ENCODE data around the gene ME3.
"Not testable (repeated sequence)": the region's sequence is repeated elsewhere in the genome, so short reads cannot be mapped to it uniquely, and the experiment has no call there.

The ME3 gene

GRCh38 chr11:86537541-86538222 is 134.7 kb downstream of the ME3 start:
- no peak overlapping the region for H3K4me3 ChIP-seq (ENCODE audit: extremely low read depth, insufficient read depth, low read length, poor library complexity, severe bottlenecking)
- H3K27ac ChIP-seq (ENCODE audit: low read depth, low read length, severe bottlenecking), result no peak overlapping the region
- H3K36me3 ChIP-seq (ENCODE audit: control insufficient read depth, insufficient read depth, low read length), result no peaks in the 10 kb centered on the region
- H3K4me1 ChIP-seq (ENCODE audit: control insufficient read depth, insufficient read depth, low read length, poor library complexity, severe bottlenecking), result no peaks in the 10 kb centered on the region
- peaks cover 18% of the 10 kb centered on the region for H3K9me3 ChIP-seq (ENCODE audit: control insufficient read depth, low read length)

GRCh38 chr11:86535773-86536172 is 136.6 kb downstream of the ME3 start:
- H3K9me3 ChIP-seq (ENCODE audit: control insufficient read depth, low read length), result peaks cover 18% of the 10 kb centered on the region
- H3K36me3 ChIP-seq (ENCODE audit: control insufficient read depth, insufficient read depth, low read length), result no peaks in the 10 kb centered on the region
- H3K27ac ChIP-seq (ENCODE audit: low read depth, low read length, severe bottlenecking), result no peak overlapping the region
- no peaks in the 10 kb centered on the region for H3K4me1 ChIP-seq (ENCODE audit: control insufficient read depth, insufficient read depth, low read length, poor library complexity, severe bottlenecking)
- no peak overlapping the region for H3K4me3 ChIP-seq (ENCODE audit: extremely low read depth, insufficient read depth, low read length, poor library complexity, severe bottlenecking)

- Histone ChIP-seq H3K4me3 (ENCODE audit: extremely low read depth, insufficient read depth, low read length, poor library complexity, severe bottlenecking) (no peak overlapping the region), H3K9me3 (ENCODE audit: control insufficient read depth, low read length) (peaks cover 20% of the 10 kb centered on the region), H3K4me1 (ENCODE audit: control insufficient read depth, insufficient read depth, low read length, poor library complexity, severe bottlenecking) (peaks cover 38% of the 10 kb centered on the region), H3K27ac (ENCODE audit: low read depth, low read length, severe bottlenecking) (peak overlapping the region; percentile 98), H3K36me3 (ENCODE audit: control insufficient read depth, insufficient read depth, low read length) (peaks cover 3% of the 10 kb centered on the region)
- WGBS, 2 experiments (ENCODE audit: insufficient coverage in 2 of 2), result 83% methylated on average over 1 of the region's 2 CpGs; no CpG with 5 or more reads in 1 of the 2 experiments
Measured at GRCh38 chr11:86524620-86525352, 147.6 kb downstream of the ME3 start.

GRCh38 chr11:86523738-86524619 is 148.4 kb downstream of the ME3 start:
- 41% methylated on average over 3 of the region's 5 CpGs; no CpG with 5 or more reads in 1 of the 2 experiments for WGBS, 2 experiments (ENCODE audit: insufficient coverage in 2 of 2)
- H3K4me1 ChIP-seq (ENCODE audit: control insufficient read depth, insufficient read depth, low read length, poor library complexity, severe bottlenecking), result peaks cover 46% of the 10 kb centered on the region
- peaks cover 3% of the 10 kb centered on the region for H3K36me3 ChIP-seq (ENCODE audit: control insufficient read depth, insufficient read depth, low read length)
- H3K4me3 ChIP-seq (ENCODE audit: extremely low read depth, insufficient read depth, low read length, poor library complexity, severe bottlenecking), result no peak overlapping the region
- peaks cover 20% of the 10 kb centered on the region for H3K9me3 ChIP-seq (ENCODE audit: control insufficient read depth, low read length)
- peak overlapping the region; percentile 98 for H3K27ac ChIP-seq (ENCODE audit: low read depth, low read length, severe bottlenecking)

- peaks cover 20% of the 10 kb centered on the region for H3K9me3 ChIP-seq (ENCODE audit: control insufficient read depth, low read length)
- not testable (repeated sequence) for H3K27ac ChIP-seq (ENCODE audit: low read depth, low read length, severe bottlenecking); H3K4me3 ChIP-seq (ENCODE audit: extremely low read depth, insufficient read depth, low read length, poor library complexity, severe bottlenecking); H3K36me3 ChIP-seq (ENCODE audit: control insufficient read depth, insufficient read depth, low read length)
- 100% methylated on average over 3 of the region's 5 CpGs; no CpG with 5 or more reads in 1 of the 2 experiments for WGBS, 2 experiments (ENCODE audit: insufficient coverage in 2 of 2)
- peaks cover 60% of the 10 kb centered on the region for H3K4me1 ChIP-seq (ENCODE audit: control insufficient read depth, insufficient read depth, low read length, poor library complexity, severe bottlenecking)
Measured at GRCh38 chr11:86522512-86522911, 149.9 kb downstream of the ME3 start.

GRCh38 chr11:86519064-86519911 is 153.1 kb downstream of the ME3 start:
- Histone ChIP-seq H3K4me3 (ENCODE audit: extremely low read depth, insufficient read depth, low read length, poor library complexity, severe bottlenecking) (no peak overlapping the region), H3K4me1 (ENCODE audit: control insufficient read depth, insufficient read depth, low read length, poor library complexity, severe bottlenecking) (peaks cover 84% of the 10 kb centered on the region), H3K9me3 (ENCODE audit: control insufficient read depth, low read length) (peaks cover 4% of the 10 kb centered on the region), H3K36me3 (ENCODE audit: control insufficient read depth, insufficient read depth, low read length) (no peaks in the 10 kb centered on the region), H3K27ac (ENCODE audit: low read depth, low read length, severe bottlenecking) (peak overlapping the region; percentile 97)
- WGBS, 2 experiments (ENCODE audit: insufficient coverage in 2 of 2), result 88 to 94% methylated on average over 3 of the region's 5 CpGs

- H3K4me1 ChIP-seq (ENCODE audit: control insufficient read depth, insufficient read depth, low read length, poor library complexity, severe bottlenecking), result peaks cover 83% of the 10 kb centered on the region
- H3K4me3 ChIP-seq (ENCODE audit: extremely low read depth, insufficient read depth, low read length, poor library complexity, severe bottlenecking), result no peak overlapping the region
- H3K27ac ChIP-seq (ENCODE audit: low read depth, low read length, severe bottlenecking), result peak overlapping the region; percentile 97
- H3K36me3 ChIP-seq (ENCODE audit: control insufficient read depth, insufficient read depth, low read length), result no peaks in the 10 kb centered on the region
- H3K9me3 ChIP-seq (ENCODE audit: control insufficient read depth, low read length), result peaks cover 4% of the 10 kb centered on the region
- 83 to 95% methylated on average over 5 to 6 of the region's 6 CpGs for WGBS, 2 experiments (ENCODE audit: insufficient coverage in 2 of 2)
Measured at GRCh38 chr11:86518211-86518610, 154.2 kb downstream of the ME3 start.

GRCh38 chr11:86517557-86517956 is 154.9 kb downstream of the ME3 start:
- Histone ChIP-seq H3K4me1 (ENCODE audit: control insufficient read depth, insufficient read depth, low read length, poor library complexity, severe bottlenecking) (peaks cover 80% of the 10 kb centered on the region), H3K27ac (ENCODE audit: low read depth, low read length, severe bottlenecking) (no peak overlapping the region)

GRCh38 chr11:86515297-86516094 is 156.9 kb downstream of the ME3 start:
- H3K36me3 ChIP-seq (ENCODE audit: control insufficient read depth, insufficient read depth, low read length), result no peaks in the 10 kb centered on the region
- H3K27ac ChIP-seq (ENCODE audit: low read depth, low read length, severe bottlenecking), result peak overlapping the region; percentile 83
- peaks cover 79% of the 10 kb centered on the region for H3K4me1 ChIP-seq (ENCODE audit: control insufficient read depth, insufficient read depth, low read length, poor library complexity, severe bottlenecking)
- peaks cover 17% of the 10 kb centered on the region for H3K9me3 ChIP-seq (ENCODE audit: control insufficient read depth, low read length)
- WGBS, 2 experiments (ENCODE audit: insufficient coverage in 2 of 2), result 34 to 58% methylated on average over 4 to 5 of the region's 7 CpGs
- no peak overlapping the region for H3K4me3 ChIP-seq (ENCODE audit: extremely low read depth, insufficient read depth, low read length, poor library complexity, severe bottlenecking)

More at GRCh38 chr11:86517557-86517956, 154.9 kb downstream of the ME3 start:
- H3K4me3 ChIP-seq (ENCODE audit: extremely low read depth, insufficient read depth, low read length, poor library complexity, severe bottlenecking), result no peak overlapping the region
- H3K36me3 ChIP-seq (ENCODE audit: control insufficient read depth, insufficient read depth, low read length), result no peaks in the 10 kb centered on the region
- H3K9me3 ChIP-seq (ENCODE audit: control insufficient read depth, low read length), result peaks cover 6% of the 10 kb centered on the region
- no CpG with 5 or more reads among the region's 1 CpG for WGBS, 2 experiments (ENCODE audit: insufficient coverage in 2 of 2)

All from mesodermal cell (in vitro differentiated cells).